ENCODE measurements around the gene SMAP2. TPM values are rescaled to one million over a fixed set of nuclear protein-coding genes. Genes with fewer than 3 reads are reported as not detected.

Gene SMAP2
- total RNA-seq, 1 experiment from 2014 or later, result 8.2 TPM

- no peak overlapping the region for H4K5ac ChIP-seq (ENCODE audit: insufficient read length, low read depth, low read length)
- H2BK120ac ChIP-seq (ENCODE audit: low read depth, low read length, poor library complexity, severe bottlenecking), result no peak overlapping the region
- H3K27me3 ChIP-seq (ENCODE audit: insufficient read depth, low read length), result no peaks in the 10 kb centered on the region
- no peaks in the 10 kb centered on the region for H4K20me1 ChIP-seq (ENCODE audit: control insufficient read depth, insufficient read depth, insufficient read length)
- Mint-ChIP-seq H3K9me3 (no peaks in the 10 kb centered on the region), H3K27me3 (ENCODE audit: low read depth) (no peaks in the 10 kb centered on the region), H3K36me3 (ENCODE audit: insufficient read depth in 1 of 3, low read depth in 3 of 3) (peaks cover 0 to 9% (median 8%) of the 10 kb centered on the region in 3 experiments; a peak in 4 of 7 replicates), H3K4me3 (no peak overlapping the region), H3K4me1 (peaks cover 11 to 14% of the 10 kb centered on the region in 2 experiments), H3K27ac (no peak overlapping the region)
- no CpG with 5 or more reads among the region's 4 CpGs for WGBS (ENCODE audit: extremely low coverage, insufficient read length, low lambda C conversion rate)
- H3K18ac ChIP-seq (ENCODE audit: insufficient read length, low read depth, low read length), result no peak overlapping the region
- no peak overlapping the region for H3K4ac ChIP-seq (ENCODE audit: low read depth, low read length)
- H4K91ac ChIP-seq (ENCODE audit: insufficient read length, low read depth, low read length), result no peak overlapping the region
- H2BK5ac ChIP-seq (ENCODE audit: insufficient read length, low read length), result no peak overlapping the region
- no peaks in the 10 kb centered on the region for H3K23me2 ChIP-seq (ENCODE audit: insufficient read length, low read depth, low read length, poor library complexity, severe bottlenecking)
- H2BK15ac ChIP-seq (ENCODE audit: low read depth, low read length), result no peak overlapping the region
- no peak overlapping the region for H3K14ac ChIP-seq (ENCODE audit: insufficient read depth, low read length)
- no peaks in the 10 kb centered on the region for H3K79me1 ChIP-seq (ENCODE audit: insufficient read depth, low read depth, low read length, poor library complexity, severe bottlenecking)
- no peak overlapping the region for H2AFZ ChIP-seq (ENCODE audit: low read length)
- H3K4me1 ChIP-seq (ENCODE audit: insufficient read depth, low read length), result no peaks in the 10 kb centered on the region
- no peak overlapping the region for H2BK12ac ChIP-seq (ENCODE audit: insufficient read length, low read depth, low read length)
- H2BK20ac ChIP-seq (ENCODE audit: low read depth, low read length, poor library complexity, severe bottlenecking), result no peak overlapping the region
- no peak overlapping the region for H3K4me2 ChIP-seq (ENCODE audit: insufficient read depth, insufficient read length, low read length)
- H3K9ac ChIP-seq (ENCODE audit: extremely low read depth, insufficient read length, low read length), result no peak overlapping the region
- no peaks in the 10 kb centered on the region for H3K9me3 ChIP-seq (ENCODE audit: control insufficient read depth, low read depth, low read length)
- no peak overlapping the region for H3K56ac ChIP-seq (ENCODE audit: insufficient read length, low read depth, low read length)
- no peak overlapping the region for H3K27ac ChIP-seq (ENCODE audit: insufficient read length, low read depth, low read length)
- TF ChIP-seq CTCF (conservative IDR thresholded peaks at IDR 0.05), result no peak
- H4K8ac ChIP-seq (replicated peaks; ENCODE audit: insufficient read length, low read depth, low read length), result no peak overlapping the region
- no peak overlapping the region for H3K23ac ChIP-seq (ENCODE audit: insufficient read length, low read depth, low read length)
- no peak overlapping the region for H2AK5ac ChIP-seq (ENCODE audit: insufficient read length, low read length)
- no peaks in the 10 kb centered on the region for H3K79me2 ChIP-seq (ENCODE audit: insufficient read depth, low read length)
- DNase-seq, result no peak
- no peak overlapping the region for H3T11ph ChIP-seq (ENCODE audit: low read length)
Observed at GRCh38 chr1:40416709-40417108, 43.2 kb downstream of the SMAP2 start.

Measured in H9 (cell line).